Upper lobe of left lung (tissue), 4 donors: ENCODE results near the gene ZNF440.

Experiments
- CTCF ChIP-seq, 6 experiments: fragments of 450-650 bp in 4 of 6; fragments of 200-600 bp in 2 of 6; sonication (generic) in 2 of 6; IDR thresholded peaks; one replicate each; pipeline ENCODE4 v1.5.1; 2016 to 2019; ENCODE audit warnings: antibody characterized with exemption in 6 of 6
- POLR2AphosphoS5 ChIP-seq, 2 donors: sonication (generic); formaldehyde crosslinking; IDR thresholded peaks; one replicate each; pipeline ENCODE4 v1.5.1; 2017; ENCODE audit warnings: antibody characterized with exemption in 2 of 2

GRCh38 chr19:11853358-11853757 is 39.3 kb downstream of the ZNF440 start:
- TF ChIP-seq CTCF (IDR thresholded peaks at IDR 0.05) (no peak), POLR2AphosphoS5 (IDR thresholded peaks at IDR 0.05) (no peak)
